ENCODE results near the gene CCDC102B.
"Not testable (repeated sequence)": the region's sequence is repeated elsewhere in the genome, so short reads cannot be mapped to it uniquely, and the experiment has no call there.

DNA sequence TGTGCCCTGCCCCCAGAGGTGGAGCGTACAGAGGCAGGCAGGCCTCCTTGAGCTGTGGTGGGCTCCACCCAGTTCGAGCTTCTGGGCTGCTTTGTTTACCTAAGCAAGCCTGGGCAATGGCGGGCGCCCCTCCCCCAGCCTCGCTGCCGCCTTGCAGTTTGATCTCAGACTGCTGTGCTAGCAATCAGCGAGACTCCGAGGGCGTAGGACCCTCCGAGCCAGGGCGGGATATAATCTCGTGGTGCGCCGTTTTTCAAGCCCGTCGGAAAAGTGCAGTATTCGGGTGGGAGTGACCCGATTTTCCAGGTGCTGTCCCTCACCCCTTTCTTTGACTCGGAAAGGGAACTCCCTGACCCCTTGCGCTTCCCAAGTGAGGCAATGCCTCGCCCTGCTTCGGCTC, 7.6 kb upstream of the CCDC102B start:
- TF ChIP-seq, protein P1, sequence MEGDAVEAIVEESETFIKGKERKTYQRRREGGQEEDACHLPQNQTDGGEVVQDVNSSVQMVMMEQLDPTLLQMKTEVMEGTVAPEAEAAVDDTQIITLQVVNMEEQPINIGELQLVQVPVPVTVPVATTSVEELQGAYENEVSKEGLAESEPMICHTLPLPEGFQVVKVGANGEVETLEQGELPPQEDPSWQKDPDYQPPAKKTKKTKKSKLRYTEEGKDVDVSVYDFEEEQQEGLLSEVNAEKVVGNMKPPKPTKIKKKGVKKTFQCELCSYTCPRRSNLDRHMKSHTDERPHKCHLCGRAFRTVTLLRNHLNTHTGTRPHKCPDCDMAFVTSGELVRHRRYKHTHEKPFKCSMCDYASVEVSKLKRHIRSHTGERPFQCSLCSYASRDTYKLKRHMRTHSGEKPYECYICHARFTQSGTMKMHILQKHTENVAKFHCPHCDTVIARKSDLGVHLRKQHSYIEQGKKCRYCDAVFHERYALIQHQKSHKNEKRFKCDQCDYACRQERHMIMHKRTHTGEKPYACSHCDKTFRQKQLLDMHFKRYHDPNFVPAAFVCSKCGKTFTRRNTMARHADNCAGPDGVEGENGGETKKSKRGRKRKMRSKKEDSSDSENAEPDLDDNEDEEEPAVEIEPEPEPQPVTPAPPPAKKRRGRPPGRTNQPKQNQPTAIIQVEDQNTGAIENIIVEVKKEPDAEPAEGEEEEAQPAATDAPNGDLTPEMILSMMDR (IDR thresholded peaks at IDR 0.05): not testable (repeated sequence)
- not testable (repeated sequence) for TF ChIP-seq POLR2A (IDR thresholded peaks at IDR 0.05)

Data from right lobe of liver (tissue), 4 donors.